HepG2 (cell line): ENCODE data around the gene ACOT8. TPM values are rescaled to one million over a fixed set of nuclear protein-coding genes. Genes with fewer than 3 reads are reported as not detected.
A peak's percentile ranks its signal among the peaks of the same experiment; 100 is the strongest.

ENCODE experiments used
- AHR ChIP-seq: IDR thresholded peaks from 2 replicates; pipeline ENCODE4 v1.6.1; 2018; ENCODE audit warnings: missing genetic modification reagents, missing compliant biosample characterization
- ASH2L ChIP-seq: fragments of 300-600, 200-600 bp; sonication (generic); IDR thresholded peaks from 2 replicates; pipeline ENCODE4 v1.7.0; 2017; ENCODE audit warnings: low read depth, mild to moderate bottlenecking, moderate library complexity, mixed read lengths, low read length; ENCODE audit not compliant: insufficient read length
- CC2D1A ChIP-seq: sonication (generic); formaldehyde crosslinking; IDR thresholded peaks from 2 replicates; pipeline ENCODE4 v1.8.1; 2023; ENCODE audit warnings: mild to moderate bottlenecking, missing genetic modification reagents
- CHD2 ChIP-seq: IDR thresholded peaks from 2 replicates; pipeline ENCODE4 v1.6.1; 2011; ENCODE audit warnings: low read depth, low read length, improper control_type of control experiment
- FOXM1 ChIP-seq: sonication (generic); formaldehyde crosslinking; IDR thresholded peaks from 2 replicates; pipeline ENCODE4 v1.5.0; 2020; ENCODE audit warnings: missing genetic modification reagents
- KMT2B ChIP-seq: IDR thresholded peaks from 2 replicates; pipeline ENCODE4 v1.6.1; 2016; ENCODE audit warnings: missing genetic modification reagents, missing compliant biosample characterization
- MAFG ChIP-seq: sonication (generic); formaldehyde crosslinking; IDR thresholded peaks from 2 replicates; pipeline ENCODE4 v1.5.1; 2020; ENCODE audit warnings: mild to moderate bottlenecking, missing genetic modification reagents
- MEF2D ChIP-seq: sonication (generic); formaldehyde crosslinking; IDR thresholded peaks from 2 replicates; pipeline ENCODE4 v1.5.1; 2020; ENCODE audit warnings: mild to moderate bottlenecking, missing genetic modification reagents
- TCF7 ChIP-seq: sonication (generic); IDR thresholded peaks from 2 replicates; pipeline ENCODE4 v1.6.1; 2016; ENCODE audit warnings: antibody characterized with exemption, low read depth
- TOE1 ChIP-seq: sonication (generic); formaldehyde crosslinking; IDR thresholded peaks from 2 replicates; pipeline ENCODE4 v1.4.0; 2020; ENCODE audit warnings: mild to moderate bottlenecking, missing genetic modification reagents
- polyA plus RNA-seq, 8 experiments: library from polyadenylated mRNA; depleted of rRNA in 3 of 8; stranded (reverse) in 7 of 8; unstranded in 1 of 8; fragments of >200 nt; fragmentation: Illumina TruSeq in 4 of 8; extraction: Trizol in 4 of 8; gene quantifications; 2 replicates each; pipeline versions ENCODE4 v1.2.1 to v1.2.3, GENCODE V29; 2011 to 2016; ENCODE audit warnings: low read depth in 4 of 8, missing spikeins in 1 of 8, mixed read lengths in 1 of 8; ENCODE audit not compliant: insufficient read depth in 1 of 8
- total RNA-seq, 5 experiments: library from RNA; depleted of rRNA; stranded (reverse); fragments of >200 nt; fragmentation: Illumina TruSeq; extraction: Trizol; gene quantifications; 2 replicates each; pipeline ENCODE4 v1.2.3, GENCODE V29; 2016; ENCODE audit warnings: low read depth in 1 of 5
- TF ChIP-seq, protein P1 (sequence below), 2 experiments: sonication (generic) in 1 of 2; formaldehyde crosslinking in 1 of 2; IDR thresholded peaks; 2 replicates each; pipeline versions ENCODE4 v1.6.1 to v1.9.0; 2014 to 2022; ENCODE audit warnings: antibody characterized with exemption in 1 of 2, borderline replicate concordance in 1 of 2, inconsistent platforms in 1 of 2, low read depth in 1 of 2, missing genetic modification reagents in 1 of 2
- TF ChIP-seq, protein P2 (sequence below): sonication (generic); formaldehyde crosslinking; IDR thresholded peaks from 2 replicates; pipeline ENCODE4 v1.5.1; 2020; ENCODE audit warnings: mild to moderate bottlenecking, missing genetic modification reagents, moderate library complexity
- TF ChIP-seq, protein P3 (sequence below): sonication (generic); formaldehyde crosslinking; IDR thresholded peaks from 2 replicates; pipeline ENCODE4 v1.5.0; 2020; ENCODE audit warnings: mild to moderate bottlenecking, missing genetic modification reagents, borderline replicate concordance
- TF ChIP-seq, protein P4 (sequence below): sonication (generic); formaldehyde crosslinking; conservative IDR thresholded peaks from 2 replicates; pipeline ENCODE4 v1.8.0; 2022; ENCODE audit warnings: low read depth, missing genetic modification reagents

The ACOT8 gene
- total and polyA plus RNA-seq, 2 of the 13 experiments (the other 11 are each of a cell fraction or from before 2014, with no cell fraction given): 31.4 to 45.5 TPM

DNA sequence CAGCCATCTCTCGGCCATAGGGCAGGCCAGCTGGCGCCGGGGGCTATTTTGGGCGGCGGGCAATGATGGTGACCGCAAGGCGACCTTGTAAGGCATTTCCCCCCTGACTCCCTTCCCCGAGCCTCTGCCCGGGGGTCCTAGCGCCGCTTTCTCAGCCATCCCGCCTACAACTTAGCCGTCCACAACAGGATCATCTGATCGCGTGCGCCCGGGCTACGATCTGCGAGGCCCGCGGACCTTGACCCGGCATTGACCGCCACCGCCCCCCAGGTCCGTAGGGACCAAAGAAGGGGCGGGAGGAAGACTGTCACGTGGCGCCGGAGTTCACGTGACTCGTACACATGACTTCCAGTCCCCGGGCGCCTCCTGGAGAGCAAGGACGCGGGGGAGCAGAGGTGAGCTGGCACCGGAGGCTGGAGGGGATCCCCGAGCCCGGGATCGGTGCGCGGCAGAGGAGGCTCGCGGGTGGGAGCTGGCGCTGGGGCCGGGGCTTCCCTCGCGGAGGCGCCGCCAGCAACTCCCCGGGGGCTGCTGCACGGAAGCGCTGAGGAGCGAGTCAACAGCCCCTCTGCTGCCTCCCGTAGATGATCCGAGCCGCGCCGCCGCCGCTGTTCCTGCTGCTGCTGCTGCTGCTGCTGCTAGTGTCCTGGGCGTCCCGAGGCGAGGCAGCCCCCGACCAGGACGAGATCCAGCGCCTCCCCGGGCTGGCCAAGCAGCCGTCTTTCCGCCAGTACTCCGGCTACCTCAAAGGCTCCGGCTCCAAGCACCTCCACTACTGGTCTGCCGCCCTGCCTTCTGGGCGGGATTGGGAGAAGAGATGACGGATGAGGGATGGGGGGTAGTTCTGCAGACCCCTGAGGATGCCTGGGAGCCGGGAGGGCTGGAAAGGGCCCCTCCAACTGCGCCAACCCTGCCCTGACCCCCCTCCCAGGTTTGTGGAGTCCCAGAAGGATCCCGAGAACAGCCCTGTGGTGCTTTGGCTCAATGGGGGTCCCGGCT is 34.1 kb upstream of the ACOT8 start, which contains the start of the genes CTSA and NEURL2 (continued):
- TF ChIP-seq, protein P1, sequence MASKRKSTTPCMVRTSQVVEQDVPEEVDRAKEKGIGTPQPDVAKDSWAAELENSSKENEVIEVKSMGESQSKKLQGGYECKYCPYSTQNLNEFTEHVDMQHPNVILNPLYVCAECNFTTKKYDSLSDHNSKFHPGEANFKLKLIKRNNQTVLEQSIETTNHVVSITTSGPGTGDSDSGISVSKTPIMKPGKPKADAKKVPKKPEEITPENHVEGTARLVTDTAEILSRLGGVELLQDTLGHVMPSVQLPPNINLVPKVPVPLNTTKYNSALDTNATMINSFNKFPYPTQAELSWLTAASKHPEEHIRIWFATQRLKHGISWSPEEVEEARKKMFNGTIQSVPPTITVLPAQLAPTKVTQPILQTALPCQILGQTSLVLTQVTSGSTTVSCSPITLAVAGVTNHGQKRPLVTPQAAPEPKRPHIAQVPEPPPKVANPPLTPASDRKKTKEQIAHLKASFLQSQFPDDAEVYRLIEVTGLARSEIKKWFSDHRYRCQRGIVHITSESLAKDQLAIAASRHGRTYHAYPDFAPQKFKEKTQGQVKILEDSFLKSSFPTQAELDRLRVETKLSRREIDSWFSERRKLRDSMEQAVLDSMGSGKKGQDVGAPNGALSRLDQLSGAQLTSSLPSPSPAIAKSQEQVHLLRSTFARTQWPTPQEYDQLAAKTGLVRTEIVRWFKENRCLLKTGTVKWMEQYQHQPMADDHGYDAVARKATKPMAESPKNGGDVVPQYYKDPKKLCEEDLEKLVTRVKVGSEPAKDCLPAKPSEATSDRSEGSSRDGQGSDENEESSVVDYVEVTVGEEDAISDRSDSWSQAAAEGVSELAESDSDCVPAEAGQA (IDR thresholded peaks at IDR 0.05; ENCODE audit: low read depth): peak; percentile 62
- TF ChIP-seq, protein P1 (CRISPR knock-in tag; IDR thresholded peaks at IDR 0.05; ENCODE audit: borderline replicate concordance): peak; percentile 98; the same call in 1 of the 2 replicates
- TF ChIP-seq MEF2D (CRISPR knock-in tag): peak; percentile 98
- no peak; the same call in 1 of the 2 replicates for TF ChIP-seq FOXM1 (CRISPR knock-in tag)
- peak; percentile 49; the same call in 1 of the 2 replicates for TF ChIP-seq TCF7
- TF ChIP-seq CC2D1A: peak; percentile 98
- TF ChIP-seq ASH2L: peak; percentile 75
- no peak for TF ChIP-seq MAFG (CRISPR knock-in tag)
- TF ChIP-seq CHD2: peak; percentile 72; the same call in 1 of the 2 replicates
- TF ChIP-seq, protein P2, sequence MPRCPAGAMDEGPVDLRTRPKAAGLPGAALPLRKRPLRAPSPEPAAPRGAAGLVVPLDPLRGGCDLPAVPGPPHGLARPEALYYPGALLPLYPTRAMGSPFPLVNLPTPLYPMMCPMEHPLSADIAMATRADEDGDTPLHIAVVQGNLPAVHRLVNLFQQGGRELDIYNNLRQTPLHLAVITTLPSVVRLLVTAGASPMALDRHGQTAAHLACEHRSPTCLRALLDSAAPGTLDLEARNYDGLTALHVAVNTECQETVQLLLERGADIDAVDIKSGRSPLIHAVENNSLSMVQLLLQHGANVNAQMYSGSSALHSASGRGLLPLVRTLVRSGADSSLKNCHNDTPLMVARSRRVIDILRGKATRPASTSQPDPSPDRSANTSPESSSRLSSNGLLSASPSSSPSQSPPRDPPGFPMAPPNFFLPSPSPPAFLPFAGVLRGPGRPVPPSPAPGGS (CRISPR knock-in tag): peak; percentile 99
- TF ChIP-seq KMT2B (CRISPR knock-in tag): peak; percentile 96
- TF ChIP-seq, protein P3, sequence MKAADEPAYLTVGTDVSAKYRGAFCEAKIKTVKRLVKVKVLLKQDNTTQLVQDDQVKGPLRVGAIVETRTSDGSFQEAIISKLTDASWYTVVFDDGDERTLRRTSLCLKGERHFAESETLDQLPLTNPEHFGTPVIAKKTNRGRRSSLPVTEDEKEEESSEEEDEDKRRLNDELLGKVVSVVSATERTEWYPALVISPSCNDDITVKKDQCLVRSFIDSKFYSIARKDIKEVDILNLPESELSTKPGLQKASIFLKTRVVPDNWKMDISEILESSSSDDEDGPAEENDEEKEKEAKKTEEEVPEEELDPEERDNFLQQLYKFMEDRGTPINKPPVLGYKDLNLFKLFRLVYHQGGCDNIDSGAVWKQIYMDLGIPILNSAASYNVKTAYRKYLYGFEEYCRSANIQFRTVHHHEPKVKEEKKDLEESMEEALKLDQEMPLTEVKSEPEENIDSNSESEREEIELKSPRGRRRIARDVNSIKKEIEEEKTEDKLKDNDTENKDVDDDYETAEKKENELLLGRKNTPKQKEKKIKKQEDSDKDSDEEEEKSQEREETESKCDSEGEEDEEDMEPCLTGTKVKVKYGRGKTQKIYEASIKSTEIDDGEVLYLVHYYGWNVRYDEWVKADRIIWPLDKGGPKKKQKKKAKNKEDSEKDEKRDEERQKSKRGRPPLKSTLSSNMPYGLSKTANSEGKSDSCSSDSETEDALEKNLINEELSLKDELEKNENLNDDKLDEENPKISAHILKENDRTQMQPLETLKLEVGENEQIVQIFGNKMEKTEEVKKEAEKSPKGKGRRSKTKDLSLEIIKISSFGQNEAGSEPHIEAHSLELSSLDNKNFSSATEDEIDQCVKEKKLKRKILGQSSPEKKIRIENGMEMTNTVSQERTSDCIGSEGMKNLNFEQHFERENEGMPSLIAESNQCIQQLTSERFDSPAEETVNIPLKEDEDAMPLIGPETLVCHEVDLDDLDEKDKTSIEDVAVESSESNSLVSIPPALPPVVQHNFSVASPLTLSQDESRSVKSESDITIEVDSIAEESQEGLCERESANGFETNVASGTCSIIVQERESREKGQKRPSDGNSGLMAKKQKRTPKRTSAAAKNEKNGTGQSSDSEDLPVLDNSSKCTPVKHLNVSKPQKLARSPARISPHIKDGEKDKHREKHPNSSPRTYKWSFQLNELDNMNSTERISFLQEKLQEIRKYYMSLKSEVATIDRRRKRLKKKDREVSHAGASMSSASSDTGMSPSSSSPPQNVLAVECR (CRISPR knock-in tag): peak; percentile 100
- TF ChIP-seq, protein P4, sequence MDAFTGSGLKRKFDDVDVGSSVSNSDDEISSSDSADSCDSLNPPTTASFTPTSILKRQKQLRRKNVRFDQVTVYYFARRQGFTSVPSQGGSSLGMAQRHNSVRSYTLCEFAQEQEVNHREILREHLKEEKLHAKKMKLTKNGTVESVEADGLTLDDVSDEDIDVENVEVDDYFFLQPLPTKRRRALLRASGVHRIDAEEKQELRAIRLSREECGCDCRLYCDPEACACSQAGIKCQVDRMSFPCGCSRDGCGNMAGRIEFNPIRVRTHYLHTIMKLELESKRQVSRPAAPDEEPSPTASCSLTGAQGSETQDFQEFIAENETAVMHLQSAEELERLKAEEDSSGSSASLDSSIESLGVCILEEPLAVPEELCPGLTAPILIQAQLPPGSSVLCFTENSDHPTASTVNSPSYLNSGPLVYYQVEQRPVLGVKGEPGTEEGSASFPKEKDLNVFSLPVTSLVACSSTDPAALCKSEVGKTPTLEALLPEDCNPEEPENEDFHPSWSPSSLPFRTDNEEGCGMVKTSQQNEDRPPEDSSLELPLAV (CRISPR knock-in tag): peak; percentile 94; the same call in 1 of the 2 replicates
- peak; percentile 93; the same call in 1 of the 2 replicates for TF ChIP-seq TOE1
- TF ChIP-seq AHR (CRISPR knock-in tag): peak; percentile 100
